ENCODE measurements around the gene BRIP1.
"Not testable (repeated sequence)": the region's sequence is repeated elsewhere in the genome, so short reads cannot be mapped to it uniquely, and the experiment has no call there.

Gene BRIP1

DNA sequence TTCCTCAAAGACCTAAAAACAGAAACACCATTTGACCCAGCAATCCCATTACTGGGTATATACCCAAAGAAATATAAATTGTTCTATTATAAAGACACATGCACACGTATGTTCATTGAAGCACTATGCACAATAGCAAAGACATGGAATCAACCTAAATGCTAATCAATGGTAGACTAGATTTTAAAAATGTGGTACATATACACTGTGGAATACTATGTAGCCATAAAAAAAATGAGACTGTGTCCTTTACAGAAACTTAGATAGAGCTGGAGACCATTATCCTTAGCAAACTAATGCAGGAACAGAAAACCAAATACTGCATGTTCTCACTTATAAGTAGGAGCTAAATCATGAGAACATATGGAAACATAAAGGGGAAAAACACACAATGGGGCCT, 36.5 kb downstream of the BRIP1 start:
- DNase-seq: not testable (repeated sequence)

DNA sequence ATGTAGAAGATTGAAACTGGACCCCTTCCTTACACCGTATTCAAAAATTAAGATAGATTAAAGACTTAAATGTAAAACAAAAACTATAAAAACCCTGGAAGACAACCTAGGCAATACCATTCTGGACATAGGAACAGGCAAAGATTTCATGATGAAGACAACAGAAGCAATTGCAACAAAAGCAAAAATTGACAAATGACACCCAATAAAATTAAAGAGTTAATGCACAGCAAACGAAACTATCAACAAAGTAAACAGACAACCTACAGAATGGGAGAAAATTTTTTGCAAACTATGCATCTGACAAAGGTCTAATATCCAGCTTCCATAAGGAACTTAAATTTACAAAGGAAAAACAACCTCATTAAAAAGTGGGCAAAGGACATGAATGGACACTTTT, 37.1 kb downstream of the BRIP1 start:
- DNase-seq: not testable (repeated sequence)

DNA sequence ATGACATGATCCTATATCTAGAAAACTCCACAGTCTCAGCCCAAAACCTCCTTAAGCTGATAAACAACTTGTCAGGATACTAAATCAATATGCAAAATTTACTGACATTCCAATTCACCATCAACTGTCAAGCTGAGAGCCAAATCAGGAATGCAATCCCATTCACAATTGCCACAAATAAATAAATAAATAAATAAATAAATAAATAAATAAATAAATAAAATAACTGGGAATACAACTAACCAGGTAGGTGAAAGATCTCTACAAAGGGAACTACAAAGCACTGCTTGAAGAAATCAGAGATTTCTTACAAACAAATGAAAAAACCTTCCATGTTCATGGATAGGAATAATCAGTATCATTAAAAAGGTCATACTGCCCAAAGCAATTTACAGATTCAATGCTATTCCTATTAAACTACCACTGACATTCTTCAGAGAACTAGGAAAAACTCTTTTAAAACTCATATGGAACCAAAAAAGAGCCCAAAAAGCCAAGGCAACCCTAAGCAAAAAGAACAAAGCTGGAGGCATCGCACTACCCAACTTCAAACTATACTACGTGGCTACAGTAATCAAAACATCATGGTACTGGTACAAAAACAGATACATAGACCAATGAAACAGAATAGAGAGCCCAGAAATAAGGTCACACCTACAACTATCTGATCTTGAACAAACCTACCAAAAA, 37.7 kb downstream of the BRIP1 start:
- no peak for DNase-seq

DNA sequence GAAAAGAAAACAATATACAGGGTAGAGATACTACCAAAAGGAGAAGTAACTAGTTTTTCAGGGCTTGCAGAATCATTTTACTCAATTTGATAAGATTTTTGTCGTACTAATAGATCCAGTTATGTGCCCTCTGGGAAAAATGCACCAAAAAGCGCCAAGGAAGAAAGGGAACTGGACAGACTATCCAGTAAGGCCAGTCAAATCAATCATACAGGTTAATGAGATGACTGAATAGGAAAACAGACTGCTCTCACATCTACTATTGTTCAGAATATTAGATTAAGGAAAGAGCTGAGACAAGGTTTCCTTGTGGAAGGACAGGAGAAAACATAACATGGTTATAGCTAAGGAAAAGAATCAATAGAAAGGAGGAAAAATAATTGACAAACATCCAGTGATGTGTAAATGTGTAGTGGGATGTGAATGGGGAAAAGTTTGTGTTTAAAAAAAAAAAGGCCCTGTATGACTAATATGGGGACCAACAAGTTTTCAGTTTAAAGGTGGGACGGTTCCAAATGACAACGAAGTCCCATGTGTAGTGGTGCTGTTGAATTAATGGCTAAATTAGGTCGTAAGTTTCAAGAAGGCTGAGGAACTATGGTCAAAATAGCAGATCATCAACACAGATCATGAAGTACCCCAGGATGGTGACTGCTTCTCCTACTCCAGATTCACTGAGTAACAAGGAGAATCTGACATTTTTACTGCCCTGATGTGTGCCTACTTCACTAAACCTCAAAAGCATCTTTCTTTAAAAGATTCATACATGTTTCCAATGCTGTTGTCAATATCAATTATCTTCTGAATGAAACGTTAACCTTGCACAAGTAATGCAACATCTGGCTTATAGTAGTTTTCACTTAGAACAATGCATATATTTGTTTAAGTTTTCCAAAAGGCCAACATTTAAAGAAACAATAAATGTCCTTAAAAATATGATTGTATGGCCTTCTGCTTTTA, 40.7 kb downstream of the BRIP1 start:
- DNase-seq: no peak

DNA sequence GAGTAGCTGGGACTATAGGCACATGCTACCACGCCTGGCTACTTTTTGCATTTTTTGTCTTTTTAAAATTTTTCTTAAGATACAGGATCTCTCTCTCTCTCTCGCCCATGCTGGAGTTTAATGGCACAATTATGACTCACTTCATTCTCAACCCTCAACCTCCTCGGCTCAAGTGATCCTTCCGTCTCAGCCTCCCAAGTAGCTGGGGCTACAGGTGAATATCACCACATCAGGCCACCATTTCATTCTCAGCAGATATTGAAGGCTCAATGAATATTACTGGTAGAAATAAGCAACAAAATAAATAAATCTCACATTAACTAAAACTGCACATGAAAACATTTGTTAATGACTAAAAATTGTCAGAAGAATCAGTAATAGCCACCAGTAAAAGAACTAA, 41.7 kb downstream of the BRIP1 start:
- DNase-seq: no peak

DNA sequence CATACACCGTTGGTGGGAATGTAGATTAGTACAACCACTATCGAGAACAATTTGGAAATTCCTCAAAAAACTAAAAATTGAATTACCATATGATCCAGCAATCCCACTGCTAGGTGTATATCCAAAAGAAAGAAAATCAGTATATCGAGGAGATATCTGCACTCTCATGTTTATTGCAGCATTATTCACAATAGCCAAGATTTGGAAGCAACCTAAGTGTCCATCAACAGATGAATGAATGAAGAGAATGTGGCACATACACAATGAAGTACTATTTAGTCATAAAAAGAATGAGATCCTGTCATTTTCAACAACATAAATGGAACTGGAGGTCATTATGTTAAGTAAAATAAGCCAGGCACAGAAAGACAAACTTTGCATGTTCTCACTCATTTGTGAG, 44.1 kb downstream of the BRIP1 start:
- DNase-seq: not testable (repeated sequence)

DNA sequence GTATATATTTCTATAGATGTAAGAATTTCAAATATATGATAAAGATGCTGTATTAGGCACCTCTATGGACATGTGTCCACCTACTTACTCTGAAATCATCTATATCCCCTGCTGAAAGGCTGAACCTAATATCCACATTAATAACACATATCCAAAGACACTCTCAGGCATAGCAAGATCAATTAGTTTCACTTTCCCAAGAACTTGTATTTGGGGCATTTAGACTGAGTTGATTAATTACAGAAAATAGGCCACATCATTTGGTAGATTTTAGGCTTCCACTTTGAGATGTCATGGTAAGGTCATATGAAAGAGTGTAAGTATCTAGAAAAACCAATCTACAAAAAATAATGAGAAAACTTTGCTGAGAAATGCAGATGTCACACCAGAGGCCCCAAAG, 45.1 kb downstream of the BRIP1 start:
- no peak for DNase-seq

DNA sequence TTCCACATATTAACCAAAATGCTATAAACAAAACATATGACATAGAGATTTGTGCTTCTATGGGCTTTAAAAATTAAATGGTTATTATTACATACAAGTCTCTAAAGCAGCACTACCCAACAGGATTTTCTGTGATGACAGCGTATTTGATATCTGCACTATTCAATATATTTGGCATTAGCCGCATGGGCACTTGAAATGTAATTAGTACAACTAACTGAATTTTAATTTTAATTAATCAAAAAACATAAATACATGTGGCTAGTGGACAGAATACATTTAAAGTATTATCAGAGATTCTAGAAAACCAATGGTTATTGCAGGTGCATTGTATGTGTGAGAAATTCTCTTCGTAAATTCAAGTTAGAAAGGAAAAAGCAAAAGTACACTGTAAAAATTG, 45.9 kb downstream of the BRIP1 start:
- DNase-seq: no peak

DNA sequence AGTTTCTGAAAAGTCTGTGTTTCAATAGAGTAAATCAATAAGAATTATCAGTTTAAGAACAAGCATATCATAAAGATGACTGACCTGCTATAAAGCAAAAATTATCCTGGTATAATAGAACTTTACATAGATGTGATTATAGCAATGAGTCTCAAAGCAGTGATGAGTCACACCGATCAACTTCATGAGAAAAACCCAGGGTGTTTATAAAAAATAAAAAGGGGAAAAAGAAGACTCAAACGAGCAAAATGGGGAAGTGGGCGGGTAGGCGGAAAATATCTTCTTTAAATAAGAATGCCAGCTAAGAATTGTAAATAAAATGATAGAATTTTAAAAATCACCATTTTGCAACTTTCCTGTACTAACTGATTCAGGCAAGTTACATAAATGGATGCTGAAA, 46.8 kb downstream of the BRIP1 start:
- DNase-seq: no peak

DNA sequence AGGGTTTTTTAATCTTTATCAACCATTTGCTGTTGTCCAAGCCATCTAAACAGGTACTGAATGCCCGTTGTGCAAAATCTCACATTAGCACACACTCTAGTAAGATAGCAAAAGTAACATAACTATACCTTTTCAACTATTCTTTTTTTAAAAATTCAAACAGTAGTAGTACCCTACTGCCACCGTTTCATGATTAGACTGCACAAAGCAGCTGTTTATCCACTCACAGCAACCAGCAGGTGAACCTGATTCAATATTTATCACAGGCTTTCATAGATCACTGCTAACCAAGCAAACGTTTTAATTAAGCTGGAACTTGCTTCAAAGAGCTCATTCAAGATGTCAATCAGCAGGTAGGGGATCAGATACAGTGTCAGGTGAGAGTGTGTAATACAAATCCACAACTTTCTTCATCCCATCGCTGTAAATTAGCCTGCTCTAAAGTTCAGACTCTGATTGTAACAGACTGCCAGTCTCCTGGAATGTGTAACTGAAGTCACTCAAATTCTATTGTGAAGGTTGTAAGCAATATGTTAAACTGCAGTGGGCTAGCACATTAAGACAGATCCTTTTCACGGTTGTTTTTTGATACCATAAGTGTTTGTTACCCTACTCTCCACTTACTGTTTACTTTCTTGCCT, 47.3 kb downstream of the BRIP1 start:
- peak; percentile 25 for DNase-seq

DNA sequence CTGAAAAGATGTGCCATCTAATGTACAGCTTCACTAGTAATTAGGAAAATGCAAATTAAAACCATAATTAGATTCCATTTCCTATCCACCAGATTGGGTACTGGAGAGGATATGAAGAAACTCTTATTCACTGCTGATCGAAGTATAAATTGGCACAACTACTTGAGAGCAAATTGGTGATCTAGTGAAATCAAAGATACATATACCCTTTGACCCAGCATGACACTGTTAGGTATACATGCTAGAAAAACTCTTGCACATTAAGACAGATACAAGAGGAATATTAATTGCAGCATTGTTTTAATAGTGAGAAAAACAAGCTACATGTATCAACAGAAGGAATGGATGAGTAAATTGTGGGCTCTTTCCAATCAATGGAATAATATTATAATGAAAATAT, 48.8 kb downstream of the BRIP1 start:
- no peak for DNase-seq

DNA sequence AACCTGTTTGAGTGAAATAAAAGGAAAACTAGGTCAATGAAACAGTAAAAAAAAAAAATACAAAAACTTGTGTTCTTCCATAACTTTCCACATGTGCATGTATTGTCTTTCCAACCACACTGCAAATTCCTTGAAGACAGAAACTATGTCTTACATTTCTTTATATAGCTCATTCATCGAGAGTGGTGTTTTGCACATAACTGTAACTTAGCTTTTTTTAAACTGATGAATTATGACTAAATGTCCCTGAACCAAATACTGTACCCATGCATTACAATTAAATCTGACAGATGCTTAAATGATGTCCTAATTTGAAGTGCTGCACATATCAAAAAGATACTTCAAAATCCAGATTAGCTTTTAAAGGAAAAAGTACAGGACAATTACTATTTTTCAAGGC, 50.1 kb downstream of the BRIP1 start:
- no peak for DNase-seq

DNA sequence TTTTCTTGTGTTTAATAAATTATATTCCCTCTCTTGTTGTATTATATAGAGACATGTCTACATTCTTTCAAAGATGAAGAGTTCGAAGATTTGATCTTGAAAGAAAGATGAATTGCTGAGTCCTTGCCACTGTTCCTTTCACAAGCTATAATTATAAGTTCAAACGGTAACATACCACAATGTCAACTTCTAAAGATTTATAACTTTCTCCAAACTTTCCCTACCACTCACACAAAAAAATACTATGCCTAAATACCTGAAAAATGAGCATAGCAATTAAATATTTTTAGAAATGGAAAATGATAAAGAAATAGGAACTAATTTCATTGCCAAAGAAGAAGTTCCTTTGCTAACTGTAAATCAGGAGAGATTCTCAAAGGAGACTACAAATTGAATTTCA, 50.6 kb downstream of the BRIP1 start:
- no peak for DNase-seq

DNA sequence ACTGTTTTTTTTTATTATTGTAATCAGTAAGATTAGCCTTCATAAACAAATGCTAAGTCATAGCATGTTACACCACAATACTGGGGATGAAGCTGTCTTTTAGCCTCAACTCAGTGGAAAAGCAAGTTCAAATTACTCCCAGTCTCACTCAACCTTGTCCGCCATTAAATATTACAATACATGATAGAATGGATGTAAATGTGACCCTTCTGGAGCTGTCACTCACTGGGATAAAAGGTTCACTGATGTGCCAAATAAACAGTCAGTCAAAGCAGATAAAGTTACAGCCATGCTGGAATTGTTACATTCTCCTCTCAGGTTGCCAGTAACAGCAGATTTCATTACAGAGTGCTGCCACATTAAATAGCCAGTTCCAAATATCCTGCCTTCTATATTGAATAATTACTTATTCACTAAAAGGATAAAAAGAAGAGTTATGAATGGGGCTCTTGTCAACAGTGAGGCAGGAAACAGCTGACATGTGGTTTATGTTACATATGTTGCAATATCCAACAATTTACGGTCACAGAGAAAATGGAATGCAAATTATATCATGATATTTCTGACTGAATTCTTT, 53.4 kb downstream of the BRIP1 start:
- DNase-seq: peak; percentile 37

DNA sequence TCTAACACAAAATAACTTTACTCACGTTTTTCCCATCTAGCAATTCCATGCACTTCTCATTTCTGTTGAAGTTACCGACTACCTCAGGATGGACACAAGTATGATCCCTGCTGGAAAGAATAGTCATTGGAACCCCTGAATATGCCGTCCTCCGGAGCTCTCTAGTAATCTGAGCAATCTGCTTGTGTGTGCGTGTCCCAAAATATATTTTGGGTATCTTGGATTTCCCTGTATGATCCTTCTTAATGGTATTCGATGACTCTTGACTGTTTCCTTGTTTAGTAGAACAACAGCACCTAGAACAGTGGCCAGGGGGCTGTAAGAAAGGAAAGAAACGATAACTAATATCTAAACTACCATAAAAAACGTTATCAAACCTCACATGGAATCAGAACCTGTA, 54.9 kb downstream of the BRIP1 start:
- no peak for DNase-seq

DNA sequence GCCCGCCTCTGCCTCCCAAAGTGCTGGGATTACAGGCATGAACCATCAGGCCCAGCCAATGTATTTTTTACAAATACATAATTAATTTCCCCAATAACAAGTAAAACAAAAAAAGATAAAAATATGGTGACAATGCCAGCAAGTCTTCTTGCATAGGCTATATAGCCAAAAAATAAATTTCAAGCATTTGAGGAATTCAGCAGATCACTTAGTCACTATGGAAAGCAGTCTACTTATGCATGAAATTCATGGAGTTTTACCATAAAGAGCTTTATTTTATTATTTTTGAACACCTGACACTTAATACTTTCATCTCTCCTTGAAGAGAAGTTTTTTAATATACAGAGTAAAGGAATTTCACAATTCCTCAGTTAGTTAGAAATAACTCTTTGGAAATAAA, 56.4 kb downstream of the BRIP1 start:
- DNase-seq: no peak

DNA sequence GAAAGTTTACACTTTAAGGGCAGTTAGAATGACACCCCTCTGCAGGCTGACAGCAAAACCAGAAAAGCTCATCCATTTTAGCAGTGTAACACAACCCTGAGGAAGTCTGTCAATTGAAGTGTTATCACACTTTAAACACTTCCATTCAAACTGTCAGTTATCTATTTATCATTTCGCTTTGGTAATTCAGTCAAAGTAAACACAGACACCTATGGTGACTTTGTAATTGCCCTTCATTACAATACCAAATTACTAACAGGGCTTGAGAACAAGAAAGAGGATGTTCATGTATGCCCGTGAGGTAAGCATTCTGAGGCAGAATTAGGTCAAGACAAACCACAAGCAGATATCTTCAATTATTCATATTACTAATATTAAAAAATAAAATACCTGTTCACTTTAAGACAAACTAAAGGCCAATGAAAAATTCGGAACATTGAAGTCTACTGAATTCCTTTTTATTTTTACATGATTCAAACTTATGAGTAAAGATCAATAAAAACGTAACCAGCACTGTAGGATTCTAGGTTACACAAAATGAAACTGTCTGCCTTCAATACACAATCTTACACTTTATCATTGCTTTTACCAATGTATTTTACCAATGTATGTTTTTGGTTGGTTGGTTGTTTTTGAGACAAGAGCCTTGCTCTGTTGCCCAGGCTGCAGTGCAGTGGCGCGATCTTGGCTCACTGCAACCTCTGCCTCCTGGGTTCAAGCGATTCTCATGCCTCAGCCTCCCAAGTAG, 57.1 kb downstream of the BRIP1 start:
- DNase-seq: no peak

DNA sequence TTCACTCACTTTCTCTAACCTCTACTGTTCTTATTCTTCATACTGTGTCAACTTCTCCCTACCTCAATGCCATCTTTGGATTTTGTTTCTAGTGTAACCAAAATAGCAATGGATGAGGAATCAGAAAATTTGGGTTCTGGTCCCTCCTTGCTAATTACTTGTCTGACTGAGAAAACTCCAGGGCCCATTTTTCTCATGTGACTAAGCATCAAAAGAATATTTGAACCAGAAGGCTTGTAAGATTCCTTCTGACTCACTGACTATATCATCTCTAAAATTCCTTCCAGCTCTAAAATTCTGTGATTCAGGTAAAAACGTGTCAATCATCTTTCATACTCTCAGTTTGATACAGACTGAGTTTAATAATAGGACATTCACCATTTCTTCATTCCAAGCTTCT, 57.9 kb downstream of the BRIP1 start:
- peak; percentile 16 for DNase-seq

DNA sequence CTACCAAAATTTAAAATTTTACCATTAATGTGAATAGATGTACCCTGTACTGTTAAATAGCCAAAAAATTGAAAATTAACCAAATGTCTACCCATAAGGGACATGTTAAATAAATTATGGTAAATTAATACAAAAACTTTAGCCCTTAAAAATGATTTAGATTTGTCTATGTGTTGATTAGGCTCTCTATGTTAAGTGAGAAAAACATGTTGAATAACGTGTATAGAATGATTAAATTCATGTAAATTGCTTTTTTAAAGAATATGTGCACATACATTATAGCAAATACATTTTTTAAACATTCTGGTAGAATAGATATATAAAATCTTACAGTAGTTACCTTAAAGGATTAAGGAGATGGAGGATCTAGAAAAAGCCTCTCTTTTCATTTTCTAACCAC, 59.5 kb downstream of the BRIP1 start:
- no peak for DNase-seq

DNA sequence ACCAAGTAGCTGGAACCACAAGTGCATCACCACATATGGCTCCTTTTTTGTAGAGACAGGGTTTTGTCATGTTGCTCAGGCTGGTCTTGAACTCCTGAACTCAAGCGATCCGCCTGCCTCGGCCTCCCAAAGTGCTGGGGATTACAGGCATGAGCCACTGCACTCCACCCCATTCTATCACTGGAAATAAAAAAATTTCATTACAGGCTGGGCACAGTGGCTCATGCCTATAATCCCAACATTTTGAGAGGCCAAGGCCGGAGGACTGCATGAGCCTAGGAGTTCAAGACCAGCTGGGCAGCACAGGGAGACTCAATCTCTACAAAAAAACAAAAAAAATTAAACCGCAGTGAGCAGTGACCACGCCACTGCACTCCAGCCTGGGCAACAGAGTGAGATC, 60.1 kb downstream of the BRIP1 start:
- DNase-seq: no peak

DNA sequence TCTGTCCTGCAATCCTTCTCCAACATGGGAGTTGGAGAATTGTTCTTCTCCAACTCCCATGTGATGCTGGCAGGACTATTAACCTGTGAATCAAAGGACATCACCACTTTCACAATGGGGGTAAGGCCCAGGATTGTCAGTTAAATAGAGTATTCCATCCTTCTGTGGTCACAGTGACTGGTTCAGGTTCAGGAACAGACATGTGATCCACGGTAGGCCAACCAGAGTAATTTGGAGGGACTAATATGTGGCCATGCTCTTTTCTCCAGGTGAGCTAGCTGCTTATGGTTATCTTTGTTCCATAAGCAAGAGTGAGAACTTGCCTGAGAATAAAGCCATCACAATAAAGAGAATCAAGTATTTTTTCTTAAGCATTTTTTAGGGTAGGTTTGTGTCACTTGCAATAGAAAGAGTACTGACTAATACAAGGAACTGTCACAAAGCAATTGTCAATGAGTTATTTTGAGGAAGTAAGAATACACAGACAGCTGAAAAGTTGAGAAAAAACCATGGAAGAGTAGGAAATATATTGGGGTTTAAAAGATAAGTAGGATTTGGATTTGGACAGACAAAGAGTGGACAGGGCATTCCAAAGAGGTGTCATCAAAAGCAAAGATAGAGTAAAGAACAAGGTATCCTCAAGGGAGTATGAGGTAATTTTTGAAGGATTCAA, 63.4 kb downstream of the BRIP1 start:
- no peak for DNase-seq

DNA sequence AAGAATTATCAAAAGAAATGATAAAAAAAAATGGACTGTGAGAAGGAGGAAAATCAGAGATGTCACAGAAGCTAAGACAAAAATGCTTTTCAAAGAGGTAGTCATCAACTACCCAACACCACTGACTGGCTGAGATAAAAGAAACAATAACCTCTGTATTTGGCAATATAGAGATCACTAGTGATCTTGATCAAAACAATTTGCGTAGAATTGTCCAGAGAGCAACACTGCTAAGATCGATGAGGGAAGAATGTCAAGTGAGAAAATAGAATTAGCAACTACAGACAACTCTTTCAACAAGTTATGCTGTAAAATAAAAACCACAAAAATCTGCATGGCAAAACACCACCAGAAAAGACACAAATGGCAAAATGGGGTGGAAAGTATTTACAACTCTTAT, 66.0 kb downstream of the BRIP1 start:
- DNase-seq: no peak
